ENCODE measurements around the gene BAIAP3.

DNA sequence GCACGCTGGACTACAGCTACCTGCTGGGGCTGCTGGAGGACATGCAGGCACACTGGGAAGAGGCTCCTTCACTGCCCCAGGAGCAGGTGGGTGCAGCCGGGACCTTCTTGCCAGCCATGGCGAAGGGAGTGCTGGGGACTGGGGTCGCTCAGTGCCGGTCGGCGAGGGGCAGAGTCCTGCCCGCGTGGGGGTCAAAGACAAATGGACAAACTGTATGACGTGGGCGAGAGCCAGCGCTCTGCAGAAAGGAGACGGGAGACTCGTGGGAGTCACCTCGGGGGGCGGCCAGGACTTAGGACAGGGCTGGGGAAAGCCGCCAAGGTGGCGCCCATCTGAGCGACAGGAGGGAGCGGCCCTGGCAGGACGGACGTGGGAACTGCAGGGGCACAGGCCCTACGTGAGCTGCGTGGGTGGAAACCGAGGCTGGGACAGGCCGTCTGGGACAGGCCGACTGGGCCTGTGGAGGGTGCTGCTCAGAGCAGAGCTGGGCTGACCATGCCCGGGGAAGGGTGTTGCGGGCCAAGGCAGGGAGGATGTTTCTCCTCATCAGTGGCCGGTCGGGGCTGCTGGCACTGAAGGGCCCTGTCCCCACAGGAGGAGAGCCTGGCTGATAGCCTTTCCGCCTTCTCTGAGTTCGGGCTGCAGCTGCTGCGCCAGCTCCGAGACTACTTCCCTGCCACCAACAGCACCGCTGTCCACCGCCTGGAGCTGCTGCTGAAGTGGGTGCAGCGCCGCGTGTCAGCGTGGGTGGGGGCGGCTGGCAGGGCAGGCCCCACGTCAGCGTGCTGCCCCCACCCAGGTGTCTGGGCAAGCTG, 10.2 kb downstream of the BAIAP3 start:
- TF ChIP-seq, protein P1, sequence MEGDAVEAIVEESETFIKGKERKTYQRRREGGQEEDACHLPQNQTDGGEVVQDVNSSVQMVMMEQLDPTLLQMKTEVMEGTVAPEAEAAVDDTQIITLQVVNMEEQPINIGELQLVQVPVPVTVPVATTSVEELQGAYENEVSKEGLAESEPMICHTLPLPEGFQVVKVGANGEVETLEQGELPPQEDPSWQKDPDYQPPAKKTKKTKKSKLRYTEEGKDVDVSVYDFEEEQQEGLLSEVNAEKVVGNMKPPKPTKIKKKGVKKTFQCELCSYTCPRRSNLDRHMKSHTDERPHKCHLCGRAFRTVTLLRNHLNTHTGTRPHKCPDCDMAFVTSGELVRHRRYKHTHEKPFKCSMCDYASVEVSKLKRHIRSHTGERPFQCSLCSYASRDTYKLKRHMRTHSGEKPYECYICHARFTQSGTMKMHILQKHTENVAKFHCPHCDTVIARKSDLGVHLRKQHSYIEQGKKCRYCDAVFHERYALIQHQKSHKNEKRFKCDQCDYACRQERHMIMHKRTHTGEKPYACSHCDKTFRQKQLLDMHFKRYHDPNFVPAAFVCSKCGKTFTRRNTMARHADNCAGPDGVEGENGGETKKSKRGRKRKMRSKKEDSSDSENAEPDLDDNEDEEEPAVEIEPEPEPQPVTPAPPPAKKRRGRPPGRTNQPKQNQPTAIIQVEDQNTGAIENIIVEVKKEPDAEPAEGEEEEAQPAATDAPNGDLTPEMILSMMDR (conservative IDR thresholded peaks at IDR 0.05; ENCODE audit: low read depth, low read length), result no peak
- TF ChIP-seq CEBPB (IDR thresholded peaks at IDR 0.05; ENCODE audit: low read depth, low read length) (no peak), RAD21 (IDR thresholded peaks at IDR 0.05; ENCODE audit: low read length) (no peak), BHLHE40 (IDR thresholded peaks at IDR 0.05; ENCODE audit: low read depth, low read length) (no peak), POLR2A (IDR thresholded peaks at IDR 0.05; ENCODE audit: low read depth, low read length) (no peak), MXI1 (IDR thresholded peaks at IDR 0.05; ENCODE audit: borderline replicate concordance, low read depth, low read length) (no peak), NFE2L2 (IDR thresholded peaks at IDR 0.05; ENCODE audit: low read depth, low read length) (no peak), MAZ (IDR thresholded peaks at IDR 0.05; ENCODE audit: borderline replicate concordance, low read depth, low read length) (no peak), FOS (IDR thresholded peaks at IDR 0.05; ENCODE audit: low read depth, low read length) (no peak), USF2 (IDR thresholded peaks at IDR 0.05; ENCODE audit: low read depth, low read length) (no peak)

Measured in IMR-90 (cell line).